Vagina (tissue), 2 donors: ENCODE data around the gene HEXIM1. TPM values are rescaled to one million over a fixed set of nuclear protein-coding genes. Genes with fewer than 3 reads are reported as not detected.
A peak's percentile ranks its signal among the peaks of the same experiment; 100 is the strongest.

Experiments used
- DNase-seq, 2 donors: peaks; one replicate each; pipeline ENCODE4 v3.0.0-alpha.2; 2017; ENCODE audit errors: extremely low spot score in 2 of 2
- H3K27ac ChIP-seq: fragments of 200-600 bp; sonication (generic); one replicate; pipeline ENCODE4 v1.5.1; 2019
- H3K27me3 ChIP-seq: fragments of 200-600 bp; sonication (generic); one replicate; pipeline ENCODE4 v1.5.1; 2019
- H3K36me3 ChIP-seq, 2 donors: fragments of 200-600 bp; sonication (generic); one replicate each; pipeline ENCODE4 v1.5.1; 2017 to 2019
- H3K4me1 ChIP-seq: fragments of 200-600 bp; sonication (generic); one replicate; pipeline ENCODE4 v1.5.1; 2019
- H3K4me3 ChIP-seq, 2 donors: fragments of 200-600 bp; sonication (generic); 1 replicate in 1 of 2; 2 replicates in 1 of 2; pipeline ENCODE4 v1.5.1; 2016 to 2019
- H3K9me3 ChIP-seq: fragments of 200-600 bp; sonication (generic); one replicate; pipeline ENCODE4 v1.5.1; 2019
- POLR2A ChIP-seq, 2 donors: fragments of 450-650 bp; IDR thresholded peaks; one replicate each; pipeline ENCODE4 v1.6.1; 2017; ENCODE audit warnings: antibody characterized with exemption in 2 of 2, mild to moderate bottlenecking in 2 of 2, moderate library complexity in 2 of 2
- POLR2AphosphoS5 ChIP-seq, 2 donors: sonication (generic); formaldehyde crosslinking; IDR thresholded peaks; one replicate each; pipeline ENCODE4 v1.9.0; 2017; ENCODE audit warnings: antibody characterized with exemption in 2 of 2, mild to moderate bottlenecking in 2 of 2, low read depth in 1 of 2; ENCODE audit not compliant: insufficient read depth in 1 of 2
- intact Hi-C: fragments of 100-400 bp; cut with DNase I; formaldehyde crosslinking; loops from one replicate; pipeline ENCODE4 v1.15.1; 2023
- total RNA-seq: library from RNA; depleted of rRNA; stranded (reverse); fragments of >200 nt; gene quantifications from one replicate; pipeline ENCODE4 v1.2.3, GENCODE V29; 2016
- TF ChIP-seq, protein P1 (sequence below), 3 experiments: fragments of 450-650 bp in 2 of 3; fragments of 200-600 bp in 1 of 3; sonication (generic) in 1 of 3; IDR thresholded peaks; one replicate each; pipeline ENCODE4 v1.5.1; 2017 to 2019; ENCODE audit warnings: antibody characterized with exemption in 3 of 3, mild to moderate bottlenecking in 2 of 3, moderate library complexity in 2 of 3

Gene HEXIM1, protein sequence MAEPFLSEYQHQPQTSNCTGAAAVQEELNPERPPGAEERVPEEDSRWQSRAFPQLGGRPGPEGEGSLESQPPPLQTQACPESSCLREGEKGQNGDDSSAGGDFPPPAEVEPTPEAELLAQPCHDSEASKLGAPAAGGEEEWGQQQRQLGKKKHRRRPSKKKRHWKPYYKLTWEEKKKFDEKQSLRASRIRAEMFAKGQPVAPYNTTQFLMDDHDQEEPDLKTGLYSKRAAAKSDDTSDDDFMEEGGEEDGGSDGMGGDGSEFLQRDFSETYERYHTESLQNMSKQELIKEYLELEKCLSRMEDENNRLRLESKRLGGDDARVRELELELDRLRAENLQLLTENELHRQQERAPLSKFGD
- total RNA-seq = 27.5 TPM

DNA sequence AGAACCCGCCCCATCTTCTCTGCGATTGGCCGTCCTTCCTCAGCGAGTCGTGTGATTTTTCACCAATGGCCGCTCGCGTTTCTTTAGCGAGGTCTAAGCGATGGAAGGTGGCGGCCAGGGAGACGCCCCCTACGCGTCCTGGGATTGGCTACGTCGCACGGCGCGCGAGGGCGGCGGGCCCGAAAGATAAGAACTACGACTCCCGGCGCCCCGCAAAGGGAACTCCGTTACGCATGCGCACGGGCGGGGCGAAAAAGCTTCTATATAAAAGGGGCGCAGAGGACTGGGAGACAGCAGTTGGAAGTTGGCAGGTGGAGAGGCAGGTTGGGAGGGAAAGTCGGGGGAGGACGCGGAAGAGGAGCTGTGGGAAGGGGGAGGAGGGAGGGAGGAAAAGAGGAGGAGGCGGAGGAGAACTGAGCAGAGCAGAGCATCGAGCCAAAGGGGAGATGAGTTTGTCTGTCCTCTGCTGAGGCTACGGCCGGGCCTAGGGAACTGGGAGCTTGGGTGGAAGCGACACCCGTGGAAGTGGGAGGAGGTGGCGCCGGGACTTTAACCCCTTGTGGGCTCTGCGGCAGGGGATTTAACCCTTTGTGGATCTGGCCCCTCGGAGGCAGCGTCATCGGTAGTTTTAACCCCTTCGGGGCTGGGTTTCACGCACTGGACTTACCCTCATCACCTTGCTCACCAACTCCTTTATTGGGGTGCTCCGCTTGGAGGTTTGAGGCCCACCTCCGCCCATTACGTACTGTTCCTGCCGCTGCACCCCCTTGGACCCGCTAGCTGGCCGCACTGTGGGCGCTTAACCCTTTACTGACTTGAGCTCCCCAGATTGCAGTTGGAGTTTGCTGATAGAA, at the start of gene HEXIM1:
Gene HEXIM1 (plus strand): TSS at position 293 of the 854 bp plus-strand sequence. CDS start 716 bp downstream, outside the sequence.
- no peaks in the 10 kb centered on the region for H3K27me3 ChIP-seq
- intact Hi-C loops = loop anchor here (1.0 to 10.0 kb wide), 2 partner anchors 13 to 166 kb away; partner anchors contain the start of genes HEXIM2 and MAP3K14
- H3K9me3 ChIP-seq = no peaks in the 10 kb centered on the region
- peak within 1 kb of the TSS; percentile 68 to 78 for H3K4me3 ChIP-seq
- peaks cover 59% of the 10 kb centered on the region for H3K4me1 ChIP-seq
- H3K27ac ChIP-seq = peak within 1 kb of the TSS; percentile 99
- peak; percentile 97 to 100 for DNase-seq
- no peaks in the 10 kb centered on the region for H3K36me3 ChIP-seq
- peak; percentile 92 to 99 for TF ChIP-seq POLR2AphosphoS5 (IDR thresholded peaks at IDR 0.05; ENCODE audit: insufficient read depth in 1 of 2, low read depth in 1 of 2)
- peak in 1 of 2 donors; percentile 99 for TF ChIP-seq POLR2A (IDR thresholded peaks at IDR 0.05)
- TF ChIP-seq, protein P1, sequence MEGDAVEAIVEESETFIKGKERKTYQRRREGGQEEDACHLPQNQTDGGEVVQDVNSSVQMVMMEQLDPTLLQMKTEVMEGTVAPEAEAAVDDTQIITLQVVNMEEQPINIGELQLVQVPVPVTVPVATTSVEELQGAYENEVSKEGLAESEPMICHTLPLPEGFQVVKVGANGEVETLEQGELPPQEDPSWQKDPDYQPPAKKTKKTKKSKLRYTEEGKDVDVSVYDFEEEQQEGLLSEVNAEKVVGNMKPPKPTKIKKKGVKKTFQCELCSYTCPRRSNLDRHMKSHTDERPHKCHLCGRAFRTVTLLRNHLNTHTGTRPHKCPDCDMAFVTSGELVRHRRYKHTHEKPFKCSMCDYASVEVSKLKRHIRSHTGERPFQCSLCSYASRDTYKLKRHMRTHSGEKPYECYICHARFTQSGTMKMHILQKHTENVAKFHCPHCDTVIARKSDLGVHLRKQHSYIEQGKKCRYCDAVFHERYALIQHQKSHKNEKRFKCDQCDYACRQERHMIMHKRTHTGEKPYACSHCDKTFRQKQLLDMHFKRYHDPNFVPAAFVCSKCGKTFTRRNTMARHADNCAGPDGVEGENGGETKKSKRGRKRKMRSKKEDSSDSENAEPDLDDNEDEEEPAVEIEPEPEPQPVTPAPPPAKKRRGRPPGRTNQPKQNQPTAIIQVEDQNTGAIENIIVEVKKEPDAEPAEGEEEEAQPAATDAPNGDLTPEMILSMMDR (IDR thresholded peaks at IDR 0.05) = no peak

DNA sequence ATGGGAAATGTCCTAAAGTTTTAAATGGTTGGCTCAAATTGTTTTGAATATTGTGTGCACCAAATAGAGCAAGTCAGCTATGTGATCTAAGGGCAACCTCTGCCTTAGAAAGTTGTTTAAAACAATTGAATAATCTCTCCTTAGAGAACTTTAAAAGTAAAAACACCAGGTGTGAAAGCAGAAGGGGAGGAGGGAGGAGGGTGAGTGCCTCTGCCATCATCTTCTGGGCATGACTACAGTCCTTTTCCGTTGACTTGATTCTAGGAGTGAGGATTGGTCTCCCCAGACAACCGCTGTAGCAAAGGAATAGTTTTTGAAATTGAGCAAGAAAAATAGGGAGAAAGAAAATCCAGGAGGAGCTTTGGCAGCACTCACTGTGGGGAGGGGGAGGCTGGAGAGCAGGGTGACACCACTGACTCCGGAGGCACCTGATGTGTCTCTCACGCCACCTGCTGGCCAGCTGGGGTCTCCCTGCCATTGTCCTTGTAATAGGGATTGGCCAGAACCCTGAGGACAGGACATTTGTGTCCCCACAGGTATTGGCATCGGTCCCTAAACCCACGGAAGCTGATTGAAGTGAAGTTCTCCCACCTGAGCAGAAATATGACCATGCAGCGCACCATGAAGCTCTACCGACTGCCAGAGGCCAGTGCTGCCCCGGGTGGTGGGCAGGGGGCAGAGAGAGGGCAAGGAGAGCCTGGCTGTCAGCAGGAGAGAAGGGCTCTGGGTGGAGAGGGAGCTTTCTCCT, 49.2 kb upstream of the HEXIM1 start:
- H3K4me3 ChIP-seq = no peak overlapping the region
- no peak for DNase-seq
- H3K27me3 ChIP-seq = no peaks in the 10 kb centered on the region
- H3K36me3 ChIP-seq = peaks cover under 1 to 73% of the 10 kb centered on the region in 2 donors
- H3K27ac ChIP-seq = peak overlapping the region; percentile 53
- H3K4me1 ChIP-seq = peaks cover 27% of the 10 kb centered on the region
- H3K9me3 ChIP-seq = no peaks in the 10 kb centered on the region
- TF ChIP-seq POLR2A (IDR thresholded peaks at IDR 0.05) = no peak
- TF ChIP-seq POLR2AphosphoS5 (IDR thresholded peaks at IDR 0.05; ENCODE audit: insufficient read depth in 1 of 2, low read depth in 1 of 2) = peak; percentile 42 to 60
- TF ChIP-seq, protein P1 (IDR thresholded peaks at IDR 0.05) = peak; percentile 85 to 95 (median 90)
- intact Hi-C loops = loop anchor here (5.0 kb wide), 1 partner anchor 47 kb away; the partner anchor contains the start of gene DCAKD

DNA sequence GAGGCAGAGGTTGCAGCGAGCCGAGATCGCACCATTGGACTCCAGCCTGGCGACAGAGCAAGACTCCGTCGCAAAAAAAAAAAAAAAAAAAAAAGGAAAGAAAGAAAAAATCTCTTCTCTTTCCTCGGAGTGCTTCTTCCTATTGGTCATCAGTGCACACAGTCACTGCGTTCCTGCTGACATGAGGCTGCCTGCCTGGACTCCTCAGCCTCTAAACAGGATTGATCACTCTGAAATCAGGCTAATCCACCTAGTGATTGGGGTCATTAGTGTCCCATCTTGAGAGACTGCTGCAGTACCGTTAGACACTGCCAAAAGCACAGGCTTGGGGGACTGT, 46.8 kb upstream of the HEXIM1 start:
- no peak overlapping the region for H3K4me3 ChIP-seq
- peaks cover 4 to 75% of the 10 kb centered on the region in 2 donors for H3K36me3 ChIP-seq
- no peak for DNase-seq
- H3K27ac ChIP-seq = peak overlapping the region; percentile 26
- H3K4me1 ChIP-seq = peaks cover 23% of the 10 kb centered on the region
- TF ChIP-seq POLR2AphosphoS5 (IDR thresholded peaks at IDR 0.05; ENCODE audit: insufficient read depth in 1 of 2, low read depth in 1 of 2) (no peak), POLR2A (IDR thresholded peaks at IDR 0.05) (no peak)
- TF ChIP-seq, protein P1 (IDR thresholded peaks at IDR 0.05) = no peak
- no peaks in the 10 kb centered on the region for H3K27me3 ChIP-seq
- no peaks in the 10 kb centered on the region for H3K9me3 ChIP-seq
- intact Hi-C loops = loop anchor here (10.0 kb wide), 1 partner anchor 187 kb away; the partner anchor contains the start of gene GFAP

DNA sequence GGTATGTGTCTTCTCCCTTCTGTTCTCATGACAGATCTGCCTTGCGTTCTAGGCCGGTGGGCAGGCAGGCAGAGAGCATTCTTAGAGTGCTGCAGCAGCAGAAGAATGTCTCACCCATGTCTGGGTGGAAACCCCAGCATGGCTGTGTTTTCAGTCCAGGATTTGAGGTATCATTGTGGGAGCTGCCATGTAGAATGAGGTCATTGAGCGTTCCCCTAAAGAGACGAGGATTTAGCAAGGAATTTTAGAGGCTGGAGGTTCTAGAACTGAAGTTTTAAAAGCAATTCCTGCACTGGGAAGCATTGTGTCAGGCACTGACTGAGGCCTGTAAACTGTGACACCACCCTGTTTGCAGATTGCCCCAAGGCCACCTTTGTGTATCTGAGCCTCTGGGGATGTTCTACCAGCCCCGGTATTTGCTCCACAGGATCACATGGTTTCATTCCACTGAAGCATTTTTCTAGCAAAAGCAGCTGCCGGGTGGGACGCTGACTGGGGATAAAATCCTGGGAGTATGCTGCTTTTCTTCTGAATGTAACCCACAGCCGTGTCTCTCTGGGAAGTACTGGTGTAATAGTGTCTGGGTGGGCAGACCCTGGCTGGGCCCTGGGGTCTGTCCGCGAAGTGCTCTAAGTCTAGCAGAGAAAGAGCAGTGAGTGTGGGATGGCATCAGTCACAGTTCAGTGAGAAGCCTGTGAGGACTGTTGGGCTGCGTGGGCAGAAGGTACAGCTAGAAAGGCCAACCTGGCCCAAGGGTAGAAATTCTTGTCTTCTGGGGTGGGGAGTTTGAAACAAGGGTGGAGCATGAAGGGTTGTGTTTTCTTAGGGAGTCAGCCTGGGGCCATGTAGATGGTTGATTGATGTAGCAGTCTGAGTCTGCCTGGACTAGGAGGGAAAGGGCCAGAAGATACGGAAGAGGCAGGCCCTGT, 46.1 kb upstream of the HEXIM1 start:
- Histone ChIP-seq H3K4me1 (peaks cover 29% of the 10 kb centered on the region), H3K27me3 (no peaks in the 10 kb centered on the region), H3K36me3 (peaks cover 4 to 73% of the 10 kb centered on the region in 2 donors), H3K4me3 (no peak overlapping the region), H3K27ac (peak overlapping the region; percentile 26), H3K9me3 (no peaks in the 10 kb centered on the region)
- TF ChIP-seq POLR2AphosphoS5 (IDR thresholded peaks at IDR 0.05; ENCODE audit: insufficient read depth in 1 of 2, low read depth in 1 of 2) (no peak), POLR2A (IDR thresholded peaks at IDR 0.05) (no peak)
- TF ChIP-seq, protein P1 (IDR thresholded peaks at IDR 0.05) = no peak
- DNase-seq = no peak
- intact Hi-C loops = loop anchor here (10.0 kb wide), 1 partner anchor 187 kb away; the partner anchor contains the start of gene GFAP
